HuH-7 (cell line): ENCODE measurements around the gene EIF3B.
A peak's percentile ranks its signal among the peaks of the same experiment; 100 is the strongest.
"Not testable (repeated sequence)": the region's sequence is repeated elsewhere in the genome, so short reads cannot be mapped to it uniquely, and the experiment has no call there.

Source experiments
- DNase-seq: peaks from one replicate; pipeline ENCODE4 v3.0.0; 2011; ENCODE audit warnings: low spot score

Gene EIF3B

DNA sequence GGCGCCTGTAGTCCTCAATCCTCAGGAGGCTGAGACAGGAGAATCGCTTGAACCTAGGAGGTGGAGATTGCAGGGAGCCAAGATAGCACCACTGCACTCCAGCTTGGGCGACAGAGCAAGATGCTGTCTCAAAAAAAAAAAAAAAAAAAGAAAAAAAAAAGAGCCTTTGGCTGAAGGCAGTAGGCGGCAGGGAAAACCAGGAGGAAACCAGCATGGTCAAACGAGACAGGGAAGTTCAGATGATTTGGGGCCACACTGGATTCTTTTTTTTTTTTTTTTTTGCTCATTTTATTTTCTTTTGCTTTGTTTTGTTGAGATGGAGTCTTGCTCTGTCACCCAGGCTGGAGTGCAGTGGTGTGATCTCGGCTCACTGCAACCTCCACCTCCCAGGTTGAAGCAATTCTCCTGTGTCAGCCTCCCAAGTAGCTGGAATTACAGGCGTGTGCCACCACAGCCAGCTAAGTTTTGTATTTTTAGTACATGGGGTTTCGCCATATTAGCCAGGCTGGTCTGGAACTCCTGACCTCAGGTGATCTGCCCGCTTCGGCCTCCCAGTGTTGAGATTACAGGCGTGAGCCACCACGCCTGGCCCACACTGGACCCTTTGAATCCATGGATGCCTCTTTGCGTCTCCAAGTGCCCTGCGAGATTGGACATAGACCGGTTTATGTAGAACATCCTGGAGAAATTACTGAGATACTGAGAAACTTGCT, 7.1 kb upstream of the EIF3B start:
- DNase-seq, result not testable (repeated sequence)

- no peak for DNase-seq
Measured at GRCh38 chr7:2350055-2350454, 4.6 kb upstream of the EIF3B start.

DNA sequence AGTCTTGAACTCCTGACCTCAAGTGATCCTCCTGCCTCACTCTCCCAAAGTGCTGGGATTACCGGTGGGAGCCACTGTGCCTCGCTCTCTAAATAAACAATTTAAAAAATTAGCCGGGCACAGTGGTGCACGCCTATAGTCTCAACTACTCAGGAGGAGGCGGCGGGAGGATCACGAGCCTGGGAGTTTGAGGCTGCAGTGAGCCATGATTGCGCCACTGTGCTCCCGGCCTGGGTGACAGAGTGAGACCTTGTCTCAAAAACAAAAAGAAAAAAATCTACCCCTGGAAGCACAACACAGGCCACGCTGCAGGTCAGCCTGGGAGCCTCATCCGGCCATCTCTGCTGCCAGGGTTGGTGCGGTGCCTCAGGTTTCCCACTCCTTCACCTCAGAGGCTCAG, 3.8 kb upstream of the EIF3B start:
- DNase-seq, result no peak

DNA sequence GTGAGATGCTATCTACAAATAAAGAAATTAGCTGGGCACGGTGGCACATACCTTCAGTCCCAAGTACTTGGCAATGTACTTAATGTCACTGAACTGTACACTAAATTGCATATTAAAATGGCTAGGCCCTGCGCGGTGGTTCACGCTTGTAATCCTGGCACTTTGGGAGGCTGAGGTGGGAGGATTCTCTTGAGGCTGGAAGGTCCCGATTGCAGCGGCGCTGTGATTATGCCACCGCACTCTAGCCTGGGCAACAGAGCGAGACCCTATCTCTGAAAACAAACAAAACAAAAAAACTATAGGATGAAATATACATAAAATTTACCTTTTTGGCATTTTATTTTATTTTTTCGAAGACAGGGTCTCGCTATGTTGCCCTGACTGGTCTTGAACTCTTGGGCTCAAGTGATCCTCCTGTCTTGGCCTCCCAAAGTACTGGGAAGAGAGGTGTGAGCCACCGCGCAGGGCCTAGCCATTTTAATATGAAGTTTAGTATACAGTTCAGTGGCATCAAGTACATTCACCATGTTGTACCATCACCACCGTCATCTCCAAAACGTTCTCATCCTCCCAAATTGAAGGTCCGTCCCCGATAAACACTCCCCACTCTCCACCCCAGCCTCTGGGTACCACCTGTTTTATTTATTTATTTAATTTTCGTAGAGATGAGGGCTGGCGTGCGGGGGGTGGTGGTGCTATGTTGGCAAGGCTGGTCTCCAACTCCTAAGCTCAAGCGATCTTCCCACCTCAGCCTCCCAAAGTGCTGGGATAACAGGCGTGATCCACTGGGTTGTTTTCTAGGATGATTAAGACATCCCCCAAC, 1.3 kb upstream of the EIF3B start:
- no peak for DNase-seq

DNA sequence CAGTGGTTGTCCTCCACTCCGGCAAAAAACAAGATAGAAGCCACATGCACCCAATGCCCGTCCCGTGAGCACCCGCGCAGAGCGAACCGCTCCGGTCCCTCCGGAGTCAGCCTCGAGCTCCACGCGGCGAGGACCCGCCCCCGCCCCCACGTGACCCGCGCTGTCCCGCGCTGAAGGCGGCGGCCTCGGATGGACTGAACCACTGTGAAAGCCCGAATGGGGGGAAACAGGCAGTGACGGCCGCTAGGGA, 766 bp upstream of the EIF3B start:
- DNase-seq, result peak; percentile 96

DNA sequence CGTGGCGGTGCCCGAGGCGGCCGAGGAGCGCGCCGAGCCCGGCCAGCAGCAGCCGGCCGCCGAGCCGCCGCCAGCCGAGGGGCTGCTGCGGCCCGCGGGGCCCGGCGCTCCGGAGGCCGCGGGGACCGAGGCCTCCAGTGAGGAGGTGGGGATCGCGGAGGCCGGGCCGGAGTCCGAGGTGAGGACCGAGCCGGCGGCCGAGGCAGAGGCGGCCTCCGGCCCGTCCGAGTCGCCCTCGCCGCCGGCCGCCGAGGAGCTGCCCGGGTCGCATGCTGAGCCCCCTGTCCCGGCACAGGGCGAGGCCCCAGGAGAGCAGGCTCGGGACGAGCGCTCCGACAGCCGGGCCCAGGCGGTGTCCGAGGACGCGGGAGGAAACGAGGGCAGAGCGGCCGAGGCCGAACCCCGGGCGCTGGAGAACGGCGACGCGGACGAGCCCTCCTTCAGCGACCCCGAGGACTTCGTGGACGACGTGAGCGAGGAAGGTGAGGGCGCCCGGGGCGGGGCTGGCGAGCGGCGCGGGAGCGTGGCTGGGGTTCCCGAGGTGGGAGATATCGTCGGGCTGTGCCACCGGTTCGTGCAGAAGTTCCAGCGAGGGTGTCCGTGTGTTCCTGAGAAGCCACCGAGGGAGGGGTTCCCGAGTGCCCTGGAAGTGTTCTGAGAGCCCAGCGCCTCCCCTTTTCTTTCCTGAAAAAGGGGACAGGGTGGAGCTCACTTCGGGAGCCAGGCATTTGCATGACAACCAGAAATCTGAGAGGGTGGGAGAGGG, 495 bp downstream of the EIF3B start:
- no peak for DNase-seq

DNA sequence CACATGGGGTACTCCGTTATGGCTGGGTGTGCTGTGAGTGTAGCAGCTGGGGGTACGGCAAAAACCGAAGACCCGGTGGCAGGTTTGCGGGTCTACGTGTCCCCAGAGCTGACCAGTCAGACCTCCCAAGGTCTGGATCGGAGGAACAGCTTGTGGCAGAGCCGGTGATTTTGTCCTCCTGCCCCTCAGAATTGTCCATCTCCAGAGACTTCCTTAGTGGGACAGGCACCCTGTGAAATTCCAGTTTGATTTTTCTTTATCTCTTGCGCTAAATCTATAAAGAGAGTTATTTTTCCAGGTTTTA, 1.0 kb downstream of the EIF3B start:
- DNase-seq, result no peak

- DNase-seq, result no peak
Measured at GRCh38 chr7:2357165-2357564, 2.5 kb downstream of the EIF3B start.

GRCh38 chr7:2357571-2357970, 2.9 kb downstream of the EIF3B start:
- DNase-seq, result no peak

- DNase-seq, result no peak
Measured at GRCh38 chr7:2358968-2359527, 4.4 kb downstream of the EIF3B start.

- DNase-seq, result no peak
Measured at GRCh38 chr7:2359610-2360009, 5.0 kb downstream of the EIF3B start.

DNA sequence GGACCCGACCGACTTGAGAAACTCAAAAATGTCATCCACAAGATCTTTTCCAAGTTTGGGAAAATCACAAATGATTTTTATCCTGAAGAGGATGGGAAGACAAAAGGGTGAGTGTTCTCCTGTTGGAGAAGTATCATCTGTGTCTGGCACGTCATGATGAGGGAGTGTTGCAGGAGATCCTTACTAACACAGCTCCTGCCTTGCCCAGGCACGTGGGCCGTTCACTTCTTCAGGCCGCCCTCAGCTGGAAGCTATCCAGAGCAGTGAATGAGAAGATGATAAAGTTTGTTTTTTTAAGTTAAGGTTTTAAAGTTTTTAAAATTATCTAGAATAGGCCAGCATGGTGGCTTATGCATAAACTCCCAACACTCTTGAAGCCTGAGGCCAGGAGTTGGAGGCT, 6.2 kb downstream of the EIF3B start:
- no peak for DNase-seq

GRCh38 chr7:2362385-2363088, 7.9 kb downstream of the EIF3B start:
- no peak for DNase-seq

GRCh38 chr7:2369139-2369538, 14.5 kb downstream of the EIF3B start:
- no peak for DNase-seq

GRCh38 chr7:2371329-2371728, 16.7 kb downstream of the EIF3B start:
- DNase-seq, result no peak

DNA sequence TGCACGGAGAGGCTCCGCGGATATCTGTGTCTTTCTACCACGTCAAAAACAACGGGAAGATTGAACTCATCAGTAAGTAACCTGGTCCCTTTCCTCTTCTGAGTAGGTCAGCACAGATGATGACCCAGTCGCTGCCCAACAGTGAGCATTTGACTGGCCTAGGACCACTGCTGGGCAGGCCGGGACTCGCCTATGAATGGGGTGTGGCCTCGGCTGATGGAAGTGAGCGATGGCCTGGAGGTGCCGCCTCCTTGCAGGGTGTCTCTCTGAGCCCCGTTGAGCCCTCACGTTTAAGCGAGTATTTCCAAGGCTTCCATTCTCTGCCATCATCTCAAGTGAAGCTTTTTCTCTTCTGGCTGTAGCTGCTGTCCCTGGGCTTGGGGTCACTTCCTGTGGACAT, 18.1 kb downstream of the EIF3B start:
- DNase-seq, result no peak

- DNase-seq, result no peak
Measured at GRCh38 chr7:2373124-2373556, 18.5 kb downstream of the EIF3B start.

- no peak for DNase-seq
Measured at GRCh38 chr7:2373646-2374045, 19.0 kb downstream of the EIF3B start.

- no peak for DNase-seq
Measured at GRCh38 chr7:2374401-2374800, 19.8 kb downstream of the EIF3B start.

GRCh38 chr7:2374830-2375728, 20.5 kb downstream of the EIF3B start:
- no peak for DNase-seq
